NCI-H187 (cell line): ENCODE data around the gene MINDY4B.
A peak's percentile ranks its signal among the peaks of the same experiment; 100 is the strongest.

Source experiments
- DNase-seq, 2 experiments: peaks; one replicate each; lab custom pipeline; 2025; lab: John Stamatoyannopoulos, UW

Gene MINDY4B

DNA sequence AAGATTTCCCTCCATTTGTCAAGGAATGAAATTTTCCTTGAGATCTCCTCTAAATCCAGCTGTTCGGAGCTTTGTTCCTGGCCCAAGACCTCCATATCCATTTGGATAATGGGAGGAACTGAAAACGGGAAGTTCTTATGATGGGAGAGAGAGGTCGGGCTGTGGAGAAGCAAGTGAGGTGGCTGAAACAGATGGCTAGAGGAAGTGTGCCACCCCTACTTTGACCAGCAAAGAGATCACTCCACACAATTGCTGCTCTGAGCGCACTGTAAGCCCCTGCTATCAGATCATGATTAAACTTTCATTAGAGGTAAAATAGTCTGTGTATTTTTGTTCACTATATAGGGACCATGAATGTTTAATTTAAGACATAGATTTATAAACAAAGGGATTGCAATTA lies at the start of gene MINDY4B:
Gene MINDY4B (minus strand): TSS at position 101 of the 400 bp plus-strand sequence. CDS start 0 bp downstream, at position 101.
- no peak for DNase-seq

DNA sequence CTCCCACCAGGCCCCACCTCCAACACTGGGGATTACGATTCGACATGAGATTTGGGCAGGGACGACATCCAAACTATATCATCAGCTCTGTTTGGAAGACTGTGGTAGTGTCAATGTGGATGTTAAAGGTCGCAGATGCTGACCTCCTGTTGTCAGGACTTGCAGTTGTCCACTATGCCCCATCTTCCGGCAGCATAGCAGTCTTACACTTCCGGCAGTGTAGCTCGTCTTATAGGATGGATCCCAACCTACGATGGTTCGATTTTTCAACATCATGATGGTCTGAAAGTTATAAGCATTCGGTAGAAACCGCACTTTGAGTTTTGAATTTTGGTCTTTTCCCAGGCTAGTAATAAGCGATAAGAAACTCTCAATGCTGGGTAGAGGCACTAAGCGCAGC lies 46.7 kb upstream of the MINDY4B start:
- no peak for DNase-seq

DNA sequence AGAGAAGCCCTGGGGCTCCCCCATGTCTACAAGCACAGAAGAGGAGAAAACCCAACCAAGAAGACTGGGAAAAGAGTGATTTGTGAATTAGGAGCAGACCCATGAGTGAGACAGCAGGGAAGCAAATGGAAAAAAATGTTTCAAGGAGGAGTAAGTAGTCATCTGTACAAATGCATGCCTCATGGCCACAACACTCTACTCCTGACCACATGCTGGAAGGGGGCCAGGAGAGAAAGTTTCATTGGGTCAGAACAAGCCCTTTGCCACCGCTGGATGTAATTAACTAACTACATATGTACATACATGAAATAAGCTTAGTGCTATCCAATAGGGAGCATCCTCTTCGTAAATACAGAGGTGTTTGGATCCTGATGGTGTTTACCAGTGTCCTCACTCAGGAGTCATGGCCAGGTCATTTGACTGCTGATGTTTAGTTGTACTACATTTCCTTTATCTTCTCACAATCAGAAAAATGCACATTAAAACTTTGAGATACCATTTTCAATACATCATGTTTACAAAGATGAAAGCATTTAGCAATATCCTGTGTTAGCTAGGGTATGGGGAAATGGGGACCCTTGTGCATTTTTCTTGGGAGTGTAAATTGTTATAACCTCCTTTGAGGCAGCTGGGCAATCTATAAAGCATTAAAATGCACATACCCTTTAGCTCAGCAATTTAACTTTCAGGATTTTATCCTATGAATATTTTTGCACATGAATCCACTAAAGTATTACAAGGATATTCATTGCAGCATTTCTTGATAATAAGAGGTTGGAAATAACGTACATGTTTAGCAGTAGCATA lies 40.2 kb upstream of the MINDY4B start:
- DNase-seq: no peak

DNA sequence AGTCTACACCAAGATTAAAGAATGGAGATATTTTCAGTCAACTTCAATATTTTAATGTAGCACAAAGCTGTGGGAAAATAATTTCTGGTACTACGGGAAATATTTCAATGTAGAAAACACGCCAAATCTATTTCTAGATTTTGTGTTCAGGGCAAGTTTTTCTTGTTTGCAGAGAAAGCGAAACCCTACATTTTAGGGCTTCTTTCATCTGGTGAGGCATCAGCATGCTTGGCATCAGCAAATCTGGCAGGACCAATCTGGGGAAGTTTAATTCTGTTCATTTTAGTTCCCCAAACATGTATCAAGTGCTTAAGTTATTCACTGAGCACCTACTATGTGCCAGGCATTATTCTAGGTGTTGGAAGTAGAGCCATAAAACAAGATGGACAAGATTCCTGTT lies 37.0 kb upstream of the MINDY4B start:
- DNase-seq: no peak

DNA sequence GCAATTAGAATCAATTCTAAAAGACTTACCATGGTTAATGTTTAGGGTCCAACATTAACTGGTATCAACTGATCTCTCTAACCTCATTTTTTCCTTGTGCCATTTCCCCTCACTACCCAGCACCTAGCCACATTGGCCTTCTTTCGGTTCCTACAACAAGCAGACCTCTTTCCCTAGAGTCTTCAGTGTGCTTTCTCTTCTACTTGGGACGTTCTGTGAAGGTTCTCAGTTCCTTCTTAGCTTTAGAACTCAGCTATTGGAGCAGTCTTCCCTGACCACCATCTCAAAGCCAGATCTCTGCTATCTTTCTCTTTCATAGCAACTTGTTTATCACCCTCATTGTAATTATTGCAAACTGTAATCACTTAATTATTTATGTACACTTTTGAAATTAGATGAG lies 31.5 kb upstream of the MINDY4B start:
- DNase-seq: no peak

DNA sequence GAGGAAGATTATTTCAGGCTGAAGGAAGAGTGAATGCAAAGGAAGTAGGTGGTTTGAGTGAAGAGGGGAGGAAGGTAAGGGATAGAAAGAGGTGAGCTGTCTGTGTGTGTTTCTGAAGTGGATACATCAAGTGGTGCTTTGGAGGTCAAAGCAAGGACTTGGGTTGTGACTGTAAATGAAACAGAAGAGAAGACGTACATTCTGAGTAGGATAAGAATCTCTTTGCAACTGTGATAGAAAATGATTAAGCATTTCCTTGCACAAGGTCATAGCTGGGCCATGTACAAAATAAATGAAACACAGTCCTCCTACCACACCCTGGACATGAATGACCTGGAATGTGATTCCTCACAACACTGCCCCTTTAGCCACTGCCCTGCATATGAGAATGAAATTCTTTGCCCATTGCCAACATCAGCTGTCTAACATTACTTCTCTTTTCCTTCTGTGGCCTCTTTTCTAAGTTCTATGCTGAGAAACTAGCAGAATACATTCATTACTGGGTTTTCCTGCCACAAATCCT lies 28.3 kb upstream of the MINDY4B start:
- DNase-seq: no peak

DNA sequence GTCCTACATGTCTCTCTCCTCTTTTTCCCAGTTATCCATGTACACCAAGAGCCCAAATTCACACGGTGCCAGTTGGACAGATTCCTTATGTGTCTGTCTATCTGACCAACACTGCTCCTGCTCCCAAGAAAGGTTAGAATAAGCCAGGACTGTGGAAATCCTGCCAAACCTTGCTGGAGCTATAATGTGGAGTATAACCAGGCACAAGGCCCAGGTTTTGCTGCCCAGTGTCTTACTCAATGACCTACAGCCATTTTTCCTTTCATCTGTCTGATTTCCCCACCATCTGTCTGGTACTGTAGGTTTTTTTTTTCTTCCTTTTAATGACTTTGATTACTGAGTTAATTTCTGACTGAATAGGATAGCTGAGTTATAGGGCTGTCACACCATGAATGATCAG lies 26.5 kb upstream of the MINDY4B start:
- DNase-seq: no peak

DNA sequence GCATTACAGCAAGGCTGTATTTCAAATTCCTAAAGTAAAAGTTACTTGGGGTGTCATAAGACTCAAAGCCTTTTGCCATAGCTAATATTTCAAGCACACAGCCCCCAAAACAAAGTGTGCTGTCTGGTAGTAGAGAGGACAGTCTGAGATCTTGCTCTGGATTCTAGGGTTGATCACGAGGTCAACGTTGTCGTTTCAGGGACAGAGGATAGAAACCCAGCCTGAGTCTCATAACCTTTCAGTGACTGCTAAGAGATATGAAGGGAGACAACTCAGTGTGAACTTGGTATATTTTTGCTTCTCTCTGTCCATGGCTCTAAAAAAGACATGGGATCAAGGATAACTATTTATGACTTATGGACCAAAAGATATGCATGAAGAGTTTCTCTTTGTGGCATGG lies 25.6 kb upstream of the MINDY4B start:
- DNase-seq: no peak

DNA sequence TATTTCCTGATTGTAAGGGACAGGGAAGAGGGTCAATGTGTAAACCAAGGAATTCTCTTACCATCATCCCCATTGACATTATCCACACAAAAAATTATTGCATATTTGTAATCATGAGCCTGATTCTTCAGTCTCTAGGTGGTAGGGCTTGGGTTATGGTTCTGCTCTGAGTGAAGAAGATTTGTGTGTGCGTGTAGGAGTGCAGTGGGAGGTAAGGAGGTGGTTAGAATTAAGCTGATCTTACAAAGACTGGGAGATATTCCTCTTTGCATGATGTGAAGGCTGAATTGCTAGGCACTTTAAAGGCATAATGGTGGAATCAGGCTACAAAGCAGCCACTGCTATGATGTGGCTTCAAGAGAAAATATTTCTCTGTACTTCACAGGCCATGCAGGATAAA lies 23.0 kb upstream of the MINDY4B start:
- DNase-seq: no peak

DNA sequence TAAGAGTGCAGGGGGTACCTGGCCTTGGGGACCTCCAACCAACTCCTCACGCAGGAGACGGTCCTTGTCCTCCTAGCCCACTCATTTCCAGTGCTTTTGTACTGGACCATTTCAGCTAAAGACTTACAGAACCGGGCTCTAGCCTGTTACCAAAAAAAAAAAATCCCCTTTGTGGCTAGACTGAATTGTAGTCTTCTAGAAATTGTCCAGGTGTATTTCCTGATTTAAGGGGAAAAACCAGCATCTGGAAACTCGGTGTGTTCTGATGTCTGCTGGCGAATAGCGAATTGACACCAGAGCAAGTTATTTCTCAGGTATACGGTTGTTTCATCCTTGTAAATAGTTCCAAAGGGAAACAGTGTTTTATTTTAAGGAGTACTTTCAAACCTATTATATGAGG lies 21.1 kb upstream of the MINDY4B start:
- no peak for DNase-seq

DNA sequence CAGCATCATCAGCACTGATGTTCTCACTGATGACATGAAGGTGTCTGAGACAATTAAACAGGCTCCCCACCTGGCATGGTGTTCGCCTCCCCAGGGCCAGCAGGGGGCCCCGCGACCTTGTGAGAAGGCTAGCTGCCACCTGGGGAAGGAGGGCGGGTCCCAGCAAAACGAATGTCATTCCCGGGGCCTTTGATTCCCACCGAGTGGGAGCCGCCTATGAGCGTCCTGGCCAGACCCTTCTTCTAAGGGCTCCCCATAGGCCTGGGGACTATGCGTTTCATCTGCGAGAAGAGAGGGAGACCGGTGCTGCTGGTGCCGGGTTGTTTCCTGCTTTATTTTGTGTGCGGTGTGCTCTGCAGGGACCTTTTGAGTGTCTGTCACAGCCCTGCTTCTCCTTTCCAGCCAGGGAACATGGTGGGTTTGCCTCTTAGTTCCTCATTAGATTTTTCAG lies 20.5 kb upstream of the MINDY4B start:
- DNase-seq: peak; percentile 15 to 16

DNA sequence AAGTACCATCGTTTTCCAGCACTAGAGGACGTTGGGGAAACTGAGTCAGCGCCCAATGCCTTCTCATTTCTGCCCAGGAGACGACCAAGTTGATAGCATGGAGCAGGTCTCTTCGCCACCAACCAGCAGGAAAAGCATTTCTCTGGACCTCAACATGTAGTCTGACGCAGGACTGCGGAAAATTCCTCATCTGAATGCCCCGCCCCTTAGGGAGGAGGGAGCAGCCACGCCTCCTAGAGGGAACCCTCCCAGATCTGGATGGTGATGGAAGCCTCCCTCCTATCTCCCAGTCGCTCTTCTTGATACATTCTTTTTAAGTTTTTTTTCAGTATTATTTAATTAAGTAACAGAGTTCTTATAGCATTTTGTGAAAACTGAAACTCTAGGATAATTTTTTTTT lies 17.4 kb upstream of the MINDY4B start:
- no peak for DNase-seq

DNA sequence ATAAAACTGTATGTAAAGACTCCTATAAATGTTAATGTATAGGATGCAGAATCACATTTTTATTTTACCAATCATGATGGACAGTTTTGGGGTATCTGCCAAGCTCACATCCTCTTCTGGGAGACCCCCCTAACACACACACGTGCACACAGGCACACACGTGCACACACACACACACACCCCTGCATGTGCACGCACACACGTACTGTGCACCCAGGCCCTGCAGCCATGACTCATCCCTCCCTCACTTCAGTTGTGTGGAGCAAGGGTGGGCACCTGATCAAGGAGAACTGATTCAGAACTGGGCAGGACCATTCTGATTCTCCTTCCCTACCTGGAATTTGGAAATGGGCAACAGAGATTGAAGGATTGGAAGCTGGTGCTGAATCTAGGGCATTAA lies 16.0 kb upstream of the MINDY4B start:
- DNase-seq: no peak

DNA sequence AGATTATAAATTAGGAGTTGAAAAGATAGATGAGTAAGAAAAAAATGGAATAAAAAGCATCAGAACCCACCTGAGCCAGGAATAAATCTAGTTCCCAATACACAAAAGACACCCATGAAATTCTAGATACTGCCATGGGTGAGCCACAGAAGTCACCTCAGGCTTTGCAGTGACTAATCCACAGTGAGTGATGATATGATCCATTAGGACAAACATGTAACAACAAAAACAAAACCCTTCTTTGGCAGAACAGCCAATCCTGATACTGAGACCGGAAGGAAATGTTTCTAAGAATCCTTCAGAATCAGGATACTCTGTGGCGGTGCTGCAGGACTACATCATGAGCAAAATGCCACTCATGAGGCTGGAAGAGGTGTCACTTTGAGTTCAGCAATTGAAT lies 15.0 kb upstream of the MINDY4B start:
- no peak for DNase-seq

DNA sequence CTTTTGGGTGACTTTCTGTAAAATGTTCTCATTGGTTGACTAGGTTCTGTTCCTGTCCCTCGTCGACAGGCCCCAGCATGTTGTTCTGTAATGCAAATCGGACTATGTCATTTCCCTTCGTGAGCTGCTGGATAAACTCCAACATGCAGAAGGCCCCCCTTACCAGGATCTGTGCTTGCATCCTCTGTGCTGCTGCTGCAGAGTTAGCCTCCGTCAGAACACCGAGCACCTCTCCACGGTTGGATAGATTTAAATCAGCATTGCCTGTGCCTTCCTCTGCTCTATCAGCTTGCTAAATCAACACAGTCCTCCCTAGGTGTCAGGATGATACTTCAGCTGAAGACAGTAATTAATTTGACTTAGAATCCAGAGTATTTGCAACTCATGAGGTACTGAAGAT lies 12.7 kb upstream of the MINDY4B start:
- no peak for DNase-seq

DNA sequence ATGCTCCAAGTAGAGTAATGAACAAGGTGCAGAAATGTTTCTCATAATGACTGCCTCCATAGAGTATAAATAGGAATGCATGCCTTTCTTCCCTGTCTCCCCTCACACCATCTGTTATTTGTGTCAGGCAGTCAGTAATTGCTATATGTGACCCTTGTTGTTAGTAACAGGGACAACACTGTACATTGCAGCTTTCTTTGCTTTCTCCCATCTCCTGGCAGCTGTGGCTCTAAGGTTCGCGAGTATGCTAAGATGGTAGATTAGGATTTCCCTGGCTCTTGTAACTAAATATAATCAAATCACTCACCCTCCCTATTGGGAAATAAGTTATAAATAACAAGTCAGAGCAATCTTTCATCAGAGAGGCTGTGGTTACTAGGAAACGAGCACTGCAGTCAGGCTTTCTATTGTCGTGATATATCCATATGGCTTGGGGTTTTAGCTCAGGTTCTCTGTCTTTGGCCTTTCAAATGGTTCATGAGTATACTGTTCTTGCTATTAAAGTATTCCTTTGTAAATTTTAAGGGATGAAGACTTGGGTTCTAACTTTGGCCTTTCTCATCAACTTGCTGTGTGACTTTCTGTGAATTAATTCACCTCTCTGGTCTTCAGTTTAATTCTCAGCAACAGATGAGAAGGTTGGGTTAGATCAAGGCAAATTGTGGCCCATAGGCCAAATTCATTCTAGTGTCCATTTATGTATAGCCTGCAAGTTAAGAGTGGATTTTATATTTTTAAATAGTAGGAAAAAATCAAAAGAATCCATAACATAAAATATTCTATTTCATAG lies 8.1 kb upstream of the MINDY4B start:
- no peak for DNase-seq

DNA sequence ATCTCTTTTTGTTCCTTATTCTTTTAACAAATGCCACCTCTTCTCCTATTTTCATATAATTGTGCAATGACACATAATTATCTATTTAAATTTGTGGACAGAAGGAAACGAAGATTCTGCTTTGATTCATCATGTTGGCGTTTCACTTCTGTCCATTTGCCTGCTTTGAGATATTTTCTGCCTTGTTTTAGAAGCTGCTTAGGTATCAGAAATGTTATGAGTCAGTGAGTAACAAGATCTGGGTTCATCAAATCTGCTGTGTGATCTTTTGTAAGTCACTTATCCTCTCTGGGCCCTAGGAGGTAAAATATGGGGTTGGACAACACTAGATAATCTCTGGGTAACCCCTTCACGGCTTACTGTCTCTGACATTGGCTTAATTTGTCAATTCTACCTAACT lies 7.3 kb upstream of the MINDY4B start:
- DNase-seq: no peak

DNA sequence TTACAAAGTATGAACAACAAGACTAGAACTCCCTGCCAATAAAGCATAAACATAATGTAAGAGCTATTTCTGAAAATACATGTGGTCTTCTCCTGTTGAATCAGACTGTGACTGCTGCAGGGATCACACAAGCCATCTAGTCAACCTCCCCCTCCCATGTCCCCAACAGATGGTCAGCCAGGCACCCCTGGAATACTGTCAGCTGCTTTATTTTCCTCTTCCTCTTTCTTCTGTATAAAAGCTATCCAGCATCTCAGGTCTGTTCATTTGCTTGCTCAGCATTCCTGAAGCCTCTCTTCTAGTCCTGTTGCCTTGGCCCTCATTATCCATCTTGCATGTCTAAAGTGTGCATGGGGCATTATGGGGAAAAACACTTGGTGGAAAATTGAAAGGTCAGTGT lies 6.5 kb upstream of the MINDY4B start:
- DNase-seq: no peak

DNA sequence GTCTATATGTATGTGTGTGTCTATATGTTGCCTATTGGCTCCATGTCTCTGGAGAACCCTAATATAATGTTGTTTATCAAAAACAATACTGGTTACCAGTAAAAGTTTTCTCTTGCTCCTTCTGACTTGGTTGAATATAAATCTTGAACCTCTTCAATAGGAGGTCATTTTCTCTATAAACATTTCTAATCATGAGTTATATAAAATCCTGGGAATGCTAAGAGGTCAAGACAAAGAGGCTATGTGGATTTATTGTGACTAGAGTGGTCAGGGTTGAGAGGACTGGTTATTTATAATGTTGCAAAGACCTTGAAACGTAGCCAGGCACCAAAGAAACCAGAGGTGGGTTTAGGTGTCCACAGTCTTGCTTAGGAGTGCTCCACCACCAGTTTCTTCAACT lies 1.2 kb upstream of the MINDY4B start:
- DNase-seq: no peak

DNA sequence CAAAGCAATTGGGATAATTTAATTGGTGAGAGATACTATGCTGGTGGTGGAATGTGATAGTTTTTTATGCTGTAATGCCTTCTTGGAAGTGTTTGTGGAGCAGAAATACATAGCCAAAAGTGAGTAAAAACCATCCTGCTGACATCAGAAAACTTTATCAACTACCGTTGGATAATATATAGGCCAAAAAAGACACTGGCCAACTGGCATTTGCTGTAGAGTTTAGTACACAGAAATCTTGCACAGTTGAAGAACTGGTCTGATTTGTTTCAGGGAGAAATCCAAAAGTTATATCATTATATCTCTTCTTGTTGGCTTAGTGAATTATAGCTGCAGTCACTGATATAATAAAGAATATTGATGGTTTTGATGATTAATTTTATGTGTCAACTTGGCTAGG lies 507 bp upstream of the MINDY4B start:
- no peak for DNase-seq

DNA sequence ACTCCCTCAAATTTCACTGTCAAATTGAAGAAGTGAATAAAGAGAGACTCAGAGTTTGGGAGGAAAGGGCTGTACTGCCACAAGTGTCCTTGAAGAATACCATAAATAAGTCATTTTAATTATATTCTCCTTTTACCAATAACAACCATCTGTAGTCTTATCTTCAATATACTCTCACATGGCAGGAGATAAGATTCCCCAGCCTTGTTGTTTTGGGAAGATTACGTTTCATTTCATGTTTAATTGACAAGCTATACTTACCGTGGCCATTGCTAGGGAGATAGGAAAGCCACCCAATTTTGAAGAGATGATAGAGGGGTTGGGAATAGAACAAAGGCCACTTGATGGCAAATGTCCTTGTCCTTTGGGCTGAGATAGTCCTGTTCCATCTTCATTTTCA lies 2.3 kb downstream of the MINDY4B start:
- no peak for DNase-seq

DNA sequence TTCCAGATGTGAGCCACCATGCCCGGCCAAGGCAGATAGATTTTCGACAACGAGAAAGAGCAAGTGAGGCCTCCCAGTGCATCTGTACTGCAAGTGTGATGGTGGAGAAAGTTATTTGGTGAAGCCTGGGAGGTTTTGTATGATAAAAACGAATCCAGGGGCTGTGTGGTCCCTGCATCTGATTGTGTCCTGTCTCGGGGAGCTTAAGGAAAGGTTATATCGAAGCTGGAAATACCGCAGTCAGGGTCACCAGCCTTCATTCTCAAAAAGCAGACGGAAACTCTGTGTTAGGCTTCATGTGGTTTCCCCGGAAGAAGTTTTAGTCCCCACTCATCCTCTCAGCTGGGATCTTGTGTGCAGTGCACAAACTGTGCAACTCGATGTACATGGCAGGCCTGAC lies 3.4 kb downstream of the MINDY4B start:
- no peak for DNase-seq

DNA sequence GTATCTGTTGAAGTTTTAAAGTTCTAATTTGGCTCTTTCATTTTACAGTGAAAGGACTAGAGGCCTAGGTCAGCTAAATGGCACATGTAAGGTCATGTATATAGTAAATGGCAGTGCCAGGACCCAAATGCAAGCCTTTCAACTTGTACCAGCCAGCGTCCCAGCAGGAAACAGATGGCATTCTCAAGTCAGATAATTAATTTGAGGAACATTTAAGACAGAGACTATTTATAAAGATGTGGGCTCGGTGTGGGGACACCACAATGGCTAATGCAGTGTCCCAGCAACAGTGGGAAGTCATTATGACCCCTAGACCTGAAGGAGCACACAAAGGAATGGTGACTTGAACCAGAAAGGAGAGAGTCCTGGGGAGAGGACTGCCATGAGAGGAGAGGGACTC lies 6.1 kb downstream of the MINDY4B start:
- no peak for DNase-seq
